Umbilical cord (tissue), 2 donors: ENCODE results near the gene FARS2. TPM values are rescaled to one million over a fixed set of nuclear protein-coding genes. Genes with fewer than 3 reads are reported as not detected.
"Not testable (repeated sequence)": the region's sequence is repeated elsewhere in the genome, so short reads cannot be mapped to it uniquely, and the experiment has no call there.

Experiments used
- DNase-seq: peaks from one replicate; pipeline ENCODE4 v3.0.0-alpha.2; 2015; ENCODE audit warnings: low spot score
- total RNA-seq: library from RNA; depleted of rRNA; stranded (reverse); fragments of >200 nt; gene quantifications from one replicate; pipeline ENCODE4 v1.2.3, GENCODE V29; 2014; ENCODE audit warnings: low replicate concordance; ENCODE audit not compliant: insufficient read depth

Gene FARS2
- total RNA-seq, 1 donor from 2014 or later: 13.5 TPM

DNA sequence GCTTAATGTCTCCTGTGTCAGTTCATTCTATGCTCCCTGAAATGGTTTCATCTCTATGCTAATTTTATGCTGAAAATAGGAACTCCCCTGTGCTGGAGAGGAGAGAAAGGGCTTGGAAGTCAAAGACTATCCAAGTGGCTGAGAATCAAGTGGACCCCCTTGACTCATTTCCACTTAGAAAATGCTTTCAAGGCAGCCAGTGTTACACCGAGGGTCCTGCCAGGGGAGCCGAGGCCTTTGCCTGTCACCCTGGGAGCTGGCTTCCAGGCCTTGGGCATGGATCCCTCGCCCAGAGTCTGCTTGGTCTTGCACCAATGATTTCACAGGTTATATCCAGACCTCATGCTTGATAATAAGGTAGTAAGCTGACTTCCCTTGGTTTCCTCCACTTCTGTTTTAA lies 402.8 kb downstream of the FARS2 start:
- DNase-seq: no peak

GRCh38 chr6:5665173-5665572 lies 403.9 kb downstream of the FARS2 start:
- no peak for DNase-seq

GRCh38 chr6:5665667-5666066 lies 404.4 kb downstream of the FARS2 start:
- DNase-seq: no peak

GRCh38 chr6:5666695-5667094 lies 405.4 kb downstream of the FARS2 start:
- no peak for DNase-seq

GRCh38 chr6:5667737-5668136 lies 406.4 kb downstream of the FARS2 start:
- no peak for DNase-seq

DNA sequence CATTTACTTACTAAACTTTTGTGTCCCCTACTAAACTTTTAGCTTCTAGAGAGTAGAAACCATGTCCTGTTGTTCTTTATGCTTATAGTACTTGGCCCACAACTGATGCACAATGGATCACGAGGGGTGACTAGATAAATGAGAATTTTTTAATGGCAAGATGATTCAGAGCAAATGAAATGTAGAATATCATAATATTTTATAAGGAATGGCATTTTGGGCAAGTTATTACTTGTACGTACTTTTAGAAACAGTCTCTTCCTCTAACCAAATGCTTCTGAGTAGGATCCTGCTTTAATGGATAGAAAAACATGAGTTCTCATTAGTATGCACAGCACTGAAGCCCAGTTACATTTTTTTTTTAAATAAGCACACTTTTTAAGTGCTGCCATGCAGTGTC lies 409.1 kb downstream of the FARS2 start:
- DNase-seq: no peak

DNA sequence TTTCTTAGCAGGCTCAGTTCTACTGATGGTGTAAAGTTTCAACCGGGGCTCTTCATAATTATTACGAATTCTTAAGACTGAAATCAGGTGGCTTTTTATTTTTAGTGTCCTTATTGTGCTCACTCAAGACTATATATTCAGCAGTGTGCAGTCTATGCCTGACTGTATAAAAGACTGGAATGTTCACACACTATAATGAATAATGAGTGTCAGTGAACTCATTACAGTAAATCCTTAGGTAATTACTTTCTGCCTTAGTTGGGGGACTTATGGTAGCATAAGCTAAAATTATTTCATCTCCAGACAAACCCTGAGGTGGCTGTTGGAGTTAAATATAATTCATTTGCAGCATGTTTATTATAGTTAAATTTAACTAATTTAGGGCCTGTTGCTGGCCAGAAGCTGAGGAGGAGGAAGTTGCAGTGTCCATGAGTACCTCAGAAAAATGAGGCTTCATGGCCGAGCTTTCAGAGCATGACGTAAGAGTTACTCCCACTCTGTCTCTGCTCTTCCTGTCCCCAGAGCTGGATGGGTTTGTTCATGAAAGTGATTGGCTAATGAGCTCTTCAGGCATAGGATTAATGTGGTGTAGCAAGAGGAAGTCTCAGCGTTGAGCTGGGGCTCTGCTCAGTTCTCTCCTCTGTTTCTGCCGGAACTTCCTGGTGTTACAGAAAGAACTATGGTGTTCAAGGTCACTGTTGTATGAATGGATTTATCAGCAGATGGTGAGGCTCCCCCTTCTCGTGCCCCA lies 409.7 kb downstream of the FARS2 start:
- peak; percentile 22 for DNase-seq

GRCh38 chr6:5671601-5672559 lies 410.6 kb downstream of the FARS2 start:
- DNase-seq: no peak

DNA sequence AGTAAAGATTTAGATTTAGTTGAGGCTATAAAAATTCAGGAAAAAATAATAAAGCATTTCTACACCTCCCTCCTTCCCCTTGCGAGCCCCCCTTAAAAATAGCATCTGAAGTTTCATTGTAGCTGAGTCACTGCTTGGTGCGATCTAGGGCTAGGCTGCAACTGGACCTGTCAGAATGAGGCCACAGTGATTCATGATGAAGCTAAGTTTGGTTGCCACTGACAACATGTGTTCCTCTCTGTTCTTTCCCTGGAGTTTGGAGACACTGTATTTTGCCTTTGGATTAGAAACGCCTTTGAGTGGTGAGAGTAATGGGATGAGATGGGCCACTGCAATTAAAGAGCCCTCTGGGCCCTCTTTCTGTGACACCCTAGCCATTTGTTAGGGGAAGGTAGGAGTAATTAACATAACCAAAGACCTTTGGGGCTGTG lies 411.3 kb downstream of the FARS2 start:
- peak; percentile 76 for DNase-seq

DNA sequence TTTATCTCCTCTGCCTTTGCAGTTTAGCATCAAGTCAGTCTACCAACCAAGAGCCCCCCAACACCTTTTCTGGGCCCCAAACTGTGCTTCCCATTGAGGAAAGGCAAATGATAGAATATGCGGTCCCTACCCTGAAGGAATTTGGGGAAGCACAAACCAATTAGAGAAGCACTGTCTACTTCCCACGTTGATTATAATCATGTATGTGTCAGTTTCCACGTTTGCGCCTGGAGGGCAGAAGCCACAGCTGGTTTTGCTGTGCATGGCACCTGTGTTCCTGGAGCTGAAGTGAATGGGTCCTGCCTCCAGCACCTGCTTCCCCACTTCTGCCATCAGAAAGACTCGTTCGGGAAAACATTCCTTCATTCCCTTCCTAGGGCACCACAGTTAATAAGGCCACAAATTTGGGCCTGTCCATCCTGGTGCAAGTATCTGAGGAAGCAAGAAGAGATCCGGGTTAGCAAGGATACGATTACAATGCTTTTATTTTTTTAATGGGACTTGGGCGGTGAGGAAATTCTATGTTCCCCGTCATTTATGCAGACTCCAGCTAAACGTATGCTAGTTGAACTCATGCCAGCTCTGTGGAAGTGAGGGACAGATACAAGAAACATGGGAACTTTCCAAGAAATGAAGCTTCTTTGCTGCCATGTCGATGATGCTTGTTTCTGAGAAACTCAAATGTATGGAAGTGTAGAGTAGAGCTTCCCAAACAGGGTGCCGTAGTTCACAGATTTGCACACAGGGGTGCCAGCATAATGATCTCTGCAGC lies 411.9 kb downstream of the FARS2 start:
- no peak for DNase-seq

- DNase-seq: no peak
These were observed 412.8 kb downstream of the FARS2 start for GRCh38 chr6:5674141-5674540.

DNA sequence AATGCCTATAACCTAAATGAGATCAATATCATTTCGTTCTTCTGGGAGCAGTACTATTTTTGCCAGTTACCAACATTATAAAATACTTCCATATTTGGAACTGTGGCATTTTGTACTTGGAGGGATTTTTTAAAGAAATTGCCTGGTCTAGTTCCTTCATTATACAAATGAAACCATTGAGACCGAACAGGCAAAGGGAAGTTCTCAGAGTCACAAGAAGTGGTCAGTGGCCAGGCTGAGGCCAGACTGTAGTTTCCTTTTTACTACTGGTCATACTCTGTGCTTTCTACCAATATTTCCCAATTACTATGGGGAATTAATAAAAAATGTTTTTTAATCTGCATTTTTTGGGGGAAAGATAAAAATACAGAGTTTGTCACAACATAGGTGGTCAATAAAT lies 413.4 kb downstream of the FARS2 start:
- peak; percentile 30 for DNase-seq

DNA sequence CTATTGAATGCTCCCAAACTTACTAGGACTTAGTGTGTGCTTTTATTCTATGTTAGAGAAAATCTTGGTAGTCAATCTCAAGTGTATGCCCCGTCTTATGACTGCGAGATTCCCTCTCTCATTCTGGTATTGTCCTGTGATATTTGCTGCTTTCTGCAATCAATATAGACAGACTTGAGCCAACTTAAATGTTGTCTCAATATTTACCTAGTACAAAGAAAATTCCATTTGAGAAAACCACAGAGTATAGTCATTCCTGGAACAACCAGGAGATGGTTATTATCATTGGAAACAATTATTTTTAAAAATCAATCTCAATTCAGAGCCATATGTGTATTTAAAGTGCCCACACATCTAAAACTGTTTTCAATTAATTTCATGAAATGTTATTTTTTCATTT lies 415.4 kb downstream of the FARS2 start:
- DNase-seq: no peak

GRCh38 chr6:5677219-5678000 lies 416.1 kb downstream of the FARS2 start:
- no peak for DNase-seq

DNA sequence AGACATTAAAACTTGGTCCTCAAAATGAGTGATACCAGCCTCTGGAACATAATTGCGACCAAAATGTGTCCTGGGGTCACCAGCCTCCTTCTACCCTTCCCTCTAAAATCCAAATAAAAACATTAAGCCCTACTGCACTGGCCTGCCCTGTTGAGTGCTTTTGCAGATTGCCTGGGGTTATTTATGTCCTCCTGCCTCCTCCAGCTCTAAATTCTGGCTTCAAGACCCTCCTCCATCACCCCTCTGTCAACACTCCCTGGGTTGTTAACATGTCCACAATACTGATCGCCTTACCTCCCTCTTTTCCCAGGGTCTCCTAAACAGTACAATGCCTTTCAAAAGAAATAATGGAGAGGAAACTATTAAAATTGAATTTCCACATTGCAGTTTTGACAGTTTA lies 418.0 kb downstream of the FARS2 start:
- DNase-seq: no peak

GRCh38 chr6:5679691-5680090 lies 418.4 kb downstream of the FARS2 start:
- no peak for DNase-seq

GRCh38 chr6:5680095-5680494 lies 418.8 kb downstream of the FARS2 start:
- DNase-seq: no peak

- no peak for DNase-seq
These were observed 420.2 kb downstream of the FARS2 start for GRCh38 chr6:5681480-5681879.

GRCh38 chr6:5682530-5682929 lies 421.2 kb downstream of the FARS2 start:
- DNase-seq: no peak

GRCh38 chr6:5683747-5684146 lies 422.4 kb downstream of the FARS2 start:
- DNase-seq: not testable (repeated sequence)
